Activated CD4-positive, alpha-beta T cell treated with anti-CD3 and anti-CD28 coated beads for 48 hours (primary cell): Measurements from ENCODE around the gene ADAMTSL3.

Source experiments
- DNase-seq: peaks from one replicate; pipeline ENCODE4 v3.0.0-alpha.2; 2020

ADAMTSL3 gene

GRCh38 chr15:83837945-83838571 is 184.1 kb downstream of the ADAMTSL3 start:
- peak; percentile 21 for DNase-seq

GRCh38 chr15:83838763-83839162 is 184.8 kb downstream of the ADAMTSL3 start:
- DNase-seq = no peak

GRCh38 chr15:83842281-83842680 is 188.4 kb downstream of the ADAMTSL3 start:
- DNase-seq = no peak

GRCh38 chr15:83843471-83843871 is 189.5 kb downstream of the ADAMTSL3 start:
- DNase-seq = no peak

- DNase-seq = no peak
Measured at GRCh38 chr15:83844742-83845141, 190.8 kb downstream of the ADAMTSL3 start.

- no peak for DNase-seq
Measured at GRCh38 chr15:83845230-83845629, 191.3 kb downstream of the ADAMTSL3 start.

GRCh38 chr15:83846847-83847246 is 192.9 kb downstream of the ADAMTSL3 start:
- no peak for DNase-seq

GRCh38 chr15:83848315-83849050 is 194.6 kb downstream of the ADAMTSL3 start:
- DNase-seq = no peak

- no peak for DNase-seq
Measured at GRCh38 chr15:83850015-83850414, 196.1 kb downstream of the ADAMTSL3 start.

- DNase-seq = no peak
Measured at GRCh38 chr15:83850501-83851245, 196.8 kb downstream of the ADAMTSL3 start.

- no peak for DNase-seq
Measured at GRCh38 chr15:83853232-83853631, 199.3 kb downstream of the ADAMTSL3 start.

GRCh38 chr15:83854321-83854720 is 200.4 kb downstream of the ADAMTSL3 start:
- no peak for DNase-seq

- DNase-seq = no peak
Measured at GRCh38 chr15:83854950-83855707, 201.2 kb downstream of the ADAMTSL3 start.

GRCh38 chr15:83855956-83856355 is 202.0 kb downstream of the ADAMTSL3 start:
- DNase-seq = no peak

GRCh38 chr15:83858820-83859505 is 205.0 kb downstream of the ADAMTSL3 start:
- no peak for DNase-seq

GRCh38 chr15:83866692-83867091 is 212.8 kb downstream of the ADAMTSL3 start:
- DNase-seq = no peak

GRCh38 chr15:83869341-83869740 is 215.4 kb downstream of the ADAMTSL3 start:
- DNase-seq = no peak

- DNase-seq = no peak
Measured at GRCh38 chr15:83871808-83872559, 218.1 kb downstream of the ADAMTSL3 start.

- DNase-seq = no peak
Measured at GRCh38 chr15:83873966-83874365, 220.0 kb downstream of the ADAMTSL3 start.

- no peak for DNase-seq
Measured at GRCh38 chr15:83880529-83880928, 226.6 kb downstream of the ADAMTSL3 start.

GRCh38 chr15:83881156-83881555 is 227.2 kb downstream of the ADAMTSL3 start:
- DNase-seq = no peak

GRCh38 chr15:83886321-83886720 is 232.4 kb downstream of the ADAMTSL3 start:
- no peak for DNase-seq
